ENCODE measurements around the gene CCL25. TPM values are rescaled to one million over a fixed set of nuclear protein-coding genes. Genes with fewer than 3 reads are reported as not detected.

Gene CCL25
- polyA plus RNA-seq, 1 donor from 2014 or later: 1.9 TPM

- Histone ChIP-seq H3K36me3 (ENCODE audit: insufficient read depth, low read length) (peaks cover 8% of the 10 kb centered on the region), H3K9ac (ENCODE audit: low read length) (no peak overlapping the region), H3K9me3 (ENCODE audit: low read length) (no peaks in the 10 kb centered on the region), H3F3A (ENCODE audit: insufficient read depth, low read length, poor library complexity, severe bottlenecking) (no peaks in the 10 kb centered on the region), H3K79me2 (replicated peaks; ENCODE audit: insufficient read depth, low read length) (no peaks in the 10 kb centered on the region), H2AFZ (ENCODE audit: low read depth, low read length) (no peak overlapping the region), H3K4me3 (ENCODE audit: low read length) (no peak overlapping the region), H3K4me2 (ENCODE audit: low read length) (no peak overlapping the region), H3K27ac (ENCODE audit: low read length) (no peak overlapping the region), H3K9me2 (ENCODE audit: insufficient read depth, low read length) (no peaks in the 10 kb centered on the region), H3K27me3 (ENCODE audit: insufficient read depth, low read depth, low read length) (no peaks in the 10 kb centered on the region), H4K20me1 (ENCODE audit: insufficient read depth) (no peaks in the 10 kb centered on the region)
- TF ChIP-seq REST (IDR thresholded peaks at IDR 0.05; ENCODE audit: borderline replicate concordance) (no peak), TAF1 (IDR thresholded peaks at IDR 0.05; ENCODE audit: low read depth) (no peak), EZH2 (IDR thresholded peaks at IDR 0.05; ENCODE audit: borderline replicate concordance, insufficient read depth, low read length, poor library complexity, severe bottlenecking) (no peak)
Measured at GRCh38 chr19:8065875-8066261, 13.3 kb downstream of the CCL25 start.

GRCh38 chr19:8069096-8069973, 16.8 kb downstream of the CCL25 start:
- Histone ChIP-seq H3K27ac (ENCODE audit: low read length) (no peak overlapping the region), H3K36me3 (ENCODE audit: insufficient read depth, low read length) (peaks cover 8% of the 10 kb centered on the region), H3F3A (ENCODE audit: insufficient read depth, low read length, poor library complexity, severe bottlenecking) (no peaks in the 10 kb centered on the region), H3K9me2 (ENCODE audit: insufficient read depth, low read length) (no peaks in the 10 kb centered on the region), H3K9ac (ENCODE audit: low read length) (no peak overlapping the region), H3K27me3 (ENCODE audit: insufficient read depth, low read depth, low read length) (no peaks in the 10 kb centered on the region), H3K79me2 (replicated peaks; ENCODE audit: insufficient read depth, low read length) (no peaks in the 10 kb centered on the region), H3K9me3 (ENCODE audit: low read length) (no peaks in the 10 kb centered on the region), H4K20me1 (ENCODE audit: insufficient read depth) (no peaks in the 10 kb centered on the region), H3K4me2 (ENCODE audit: low read length) (no peak overlapping the region), H3K4me3 (ENCODE audit: low read length) (no peak overlapping the region), H2AFZ (ENCODE audit: low read depth, low read length) (no peak overlapping the region)
- no peak for TF ChIP-seq MXI1 (conservative IDR thresholded peaks at IDR 0.05; ENCODE audit: poor library complexity, severe bottlenecking)
- TF ChIP-seq CTCF (IDR thresholded peaks at IDR 0.05; ENCODE audit: poor library complexity, severe bottlenecking): peak; percentile 52

GRCh38 chr19:8071912-8072311, 19.4 kb downstream of the CCL25 start:
- no peak for TF ChIP-seq REST (IDR thresholded peaks at IDR 0.05; ENCODE audit: borderline replicate concordance)
- TF ChIP-seq POLR2AphosphoS5 (IDR thresholded peaks at IDR 0.05): no peak
- TF ChIP-seq EP300 (conservative IDR thresholded peaks at IDR 0.05; ENCODE audit: poor library complexity, severe bottlenecking): no peak
- no peak for TF ChIP-seq RAD21 (conservative IDR thresholded peaks at IDR 0.05)
- no peak for TF ChIP-seq EZH2 (IDR thresholded peaks at IDR 0.05; ENCODE audit: borderline replicate concordance, insufficient read depth, low read length, poor library complexity, severe bottlenecking)
- TF ChIP-seq MXI1 (conservative IDR thresholded peaks at IDR 0.05; ENCODE audit: poor library complexity, severe bottlenecking): no peak
- TF ChIP-seq TAF1 (IDR thresholded peaks at IDR 0.05; ENCODE audit: low read depth): no peak
- Histone ChIP-seq H3K36me3 (ENCODE audit: insufficient read depth, low read length) (peaks cover 8% of the 10 kb centered on the region), H3K4me3 (ENCODE audit: low read length) (no peak overlapping the region), H3K9me3 (ENCODE audit: low read length) (no peaks in the 10 kb centered on the region), H3K9me2 (ENCODE audit: insufficient read depth, low read length) (no peaks in the 10 kb centered on the region), H4K20me1 (ENCODE audit: insufficient read depth) (no peaks in the 10 kb centered on the region), H3K79me2 (replicated peaks; ENCODE audit: insufficient read depth, low read length) (no peaks in the 10 kb centered on the region), H3K9ac (ENCODE audit: low read length) (no peak overlapping the region), H2AFZ (ENCODE audit: low read depth, low read length) (no peak overlapping the region), H3F3A (ENCODE audit: insufficient read depth, low read length, poor library complexity, severe bottlenecking) (no peaks in the 10 kb centered on the region), H3K27me3 (ENCODE audit: insufficient read depth, low read depth, low read length) (no peaks in the 10 kb centered on the region), H3K27ac (ENCODE audit: low read length) (no peak overlapping the region), H3K4me2 (ENCODE audit: low read length) (no peak overlapping the region)
